HUES48 (cell line): ENCODE data around the gene RHCE.
"Not testable (repeated sequence)": the region's sequence is repeated elsewhere in the genome, so short reads cannot be mapped to it uniquely, and the experiment has no call there.

ENCODE experiments used
- H3K27ac ChIP-seq: one replicate; pipeline ENCODE4 v1.7.0; 2013; ENCODE audit warnings: low read depth, low read length, inconsistent platforms
- H3K27me3 ChIP-seq: 2 replicates; pipeline ENCODE4 v1.6.1; 2013; ENCODE audit warnings: mild to moderate bottlenecking, low read length; ENCODE audit not compliant: control insufficient read depth, insufficient read depth
- H3K36me3 ChIP-seq: 2 replicates; pipeline ENCODE4 v1.6.1; 2013; ENCODE audit warnings: low read length; ENCODE audit not compliant: control insufficient read depth, insufficient read depth
- H3K4me1 ChIP-seq: 2 replicates; pipeline ENCODE4 v1.6.1; 2013; ENCODE audit warnings: mild to moderate bottlenecking, low read length; ENCODE audit not compliant: control insufficient read depth, insufficient read depth
- H3K4me3 ChIP-seq: 2 replicates; pipeline ENCODE4 v1.5.1; 2013; ENCODE audit warnings: mild to moderate bottlenecking, low read depth, low read length
- H3K9ac ChIP-seq: 2 replicates; pipeline ENCODE4 v1.6.1; 2013; ENCODE audit warnings: mild to moderate bottlenecking, low read depth, low read length, moderate library complexity
- H3K9me3 ChIP-seq: 2 replicates; pipeline ENCODE4 v1.6.1; 2013; ENCODE audit warnings: low read length; ENCODE audit not compliant: control insufficient read depth, insufficient read depth

The RHCE gene

DNA sequence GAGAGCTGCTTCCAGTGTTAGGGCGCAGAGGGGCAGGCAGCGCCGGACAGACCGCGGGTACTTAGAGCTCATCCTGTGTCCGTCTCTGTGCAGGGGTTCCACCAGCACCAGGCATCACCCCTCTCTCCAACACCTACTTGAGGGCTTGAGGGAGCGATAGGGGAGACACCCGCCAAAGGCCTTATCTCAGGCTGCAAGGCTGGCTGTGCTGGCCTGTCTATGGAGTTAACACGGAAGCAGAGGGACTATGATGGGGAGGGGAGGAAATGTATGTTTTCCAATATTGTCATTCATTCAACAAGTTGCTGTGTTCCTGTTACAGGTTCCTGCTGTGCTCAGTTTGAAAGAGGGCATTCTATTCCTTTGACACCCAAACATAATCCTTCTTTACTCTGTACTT, at the start of gene RHCE:
Gene RHCE (minus strand): TSS at position 111 of the 400 bp plus-strand sequence. CDS start 39 bp downstream, at position 72.
- H3K4me3 ChIP-seq, H3K36me3 ChIP-seq, H3K9ac ChIP-seq, H3K27ac ChIP-seq, H3K4me1 ChIP-seq, H3K9me3 ChIP-seq, H3K27me3 ChIP-seq: not testable (repeated sequence)

DNA sequence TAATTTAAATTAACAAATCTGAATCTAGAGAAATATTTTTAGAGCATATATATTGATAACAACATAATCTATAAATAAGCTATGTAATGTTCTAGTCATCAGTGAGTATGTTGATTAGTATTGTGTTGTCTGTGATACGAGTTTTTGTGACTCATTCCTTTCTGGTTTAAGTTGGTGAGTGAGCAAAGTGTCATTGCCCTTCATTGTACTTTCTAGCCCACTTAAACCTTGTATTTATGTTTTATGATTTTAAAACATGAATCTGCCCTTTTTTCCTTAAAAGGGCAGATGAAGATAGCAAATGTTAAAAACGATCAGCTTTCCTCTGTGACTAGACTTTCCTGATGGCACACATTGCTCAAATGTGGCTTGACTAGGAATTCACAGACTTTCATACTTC, 48.6 kb upstream of the RHCE start:
- H3K36me3 ChIP-seq = no peaks in the 10 kb centered on the region
- H3K27ac ChIP-seq = no peak overlapping the region
- H3K4me3 ChIP-seq = no peak overlapping the region
- no peaks in the 10 kb centered on the region for H3K4me1 ChIP-seq
- H3K9ac ChIP-seq = no peak overlapping the region
- no peaks in the 10 kb centered on the region for H3K9me3 ChIP-seq
- H3K27me3 ChIP-seq = no peaks in the 10 kb centered on the region

DNA sequence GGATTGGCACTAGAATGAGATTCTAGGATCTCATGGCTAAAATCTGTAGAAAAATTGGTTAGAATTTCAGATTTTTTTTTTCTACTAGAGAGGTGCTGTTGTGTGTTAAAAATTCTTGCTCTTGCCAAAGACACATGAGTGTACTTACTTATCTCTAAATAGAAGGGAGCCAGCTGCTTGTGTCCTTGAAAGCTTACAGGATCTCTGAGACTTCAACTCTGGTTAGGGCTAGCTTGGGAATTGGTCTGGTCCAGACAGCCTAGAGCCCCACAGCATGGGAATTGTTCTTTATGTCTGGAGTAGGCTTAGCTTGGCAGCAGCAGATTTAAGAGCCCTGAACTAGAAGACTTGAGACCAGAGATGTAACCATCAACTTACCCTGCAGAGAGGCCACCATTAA, 47.4 kb upstream of the RHCE start:
- Histone ChIP-seq H3K4me1 (no peaks in the 10 kb centered on the region), H3K4me3 (no peak overlapping the region), H3K9ac (no peak overlapping the region), H3K36me3 (no peaks in the 10 kb centered on the region), H3K9me3 (no peaks in the 10 kb centered on the region), H3K27ac (no peak overlapping the region), H3K27me3 (no peaks in the 10 kb centered on the region)

DNA sequence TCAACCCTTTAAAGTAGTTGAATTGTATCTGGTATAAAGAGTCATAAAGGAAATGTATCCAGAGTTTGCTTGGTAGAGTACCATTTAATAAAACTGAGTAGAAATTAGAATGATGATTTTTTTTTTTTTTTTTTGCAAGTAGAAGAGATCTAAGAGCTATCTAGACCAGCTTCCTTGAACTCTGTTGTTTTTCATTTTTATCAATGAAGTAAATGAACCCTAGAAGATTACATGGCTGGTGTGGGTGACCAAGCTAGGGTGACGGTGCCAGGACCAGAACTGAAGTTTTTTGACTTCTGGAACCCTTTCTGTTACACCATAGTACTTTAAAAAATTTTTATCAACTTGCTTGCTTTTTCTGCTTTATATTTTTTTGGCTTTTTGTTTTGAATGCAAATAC, 47.0 kb upstream of the RHCE start:
- no peaks in the 10 kb centered on the region for H3K9me3 ChIP-seq
- H3K36me3 ChIP-seq = no peaks in the 10 kb centered on the region
- no peak overlapping the region for H3K4me3 ChIP-seq
- no peaks in the 10 kb centered on the region for H3K27me3 ChIP-seq
- H3K4me1 ChIP-seq = no peaks in the 10 kb centered on the region
- no peak overlapping the region for H3K9ac ChIP-seq
- no peak overlapping the region for H3K27ac ChIP-seq

DNA sequence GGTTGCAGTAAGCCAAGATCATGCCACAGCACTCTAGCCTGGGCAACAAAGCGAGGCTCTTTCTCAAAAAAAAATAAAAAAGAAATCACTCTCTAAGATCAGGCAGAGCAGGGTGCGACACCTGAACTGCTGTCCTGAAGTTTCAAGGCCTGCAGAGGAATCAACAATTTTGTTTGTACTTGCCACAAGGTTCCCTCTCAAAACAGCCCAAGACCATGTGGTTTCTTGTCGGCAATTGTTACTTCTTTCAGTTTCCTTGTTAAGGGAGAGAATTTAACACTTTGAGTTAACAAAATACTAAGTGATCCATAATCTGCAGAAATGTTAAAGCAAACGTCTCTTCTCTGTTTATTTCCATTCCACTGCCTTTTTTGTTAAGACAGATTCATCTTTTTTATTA, 46.6 kb upstream of the RHCE start:
- Histone ChIP-seq H3K9ac (no peak overlapping the region), H3K4me3 (no peak overlapping the region), H3K27me3 (no peaks in the 10 kb centered on the region), H3K27ac (no peak overlapping the region), H3K9me3 (no peaks in the 10 kb centered on the region), H3K36me3 (no peaks in the 10 kb centered on the region), H3K4me1 (no peaks in the 10 kb centered on the region)

DNA sequence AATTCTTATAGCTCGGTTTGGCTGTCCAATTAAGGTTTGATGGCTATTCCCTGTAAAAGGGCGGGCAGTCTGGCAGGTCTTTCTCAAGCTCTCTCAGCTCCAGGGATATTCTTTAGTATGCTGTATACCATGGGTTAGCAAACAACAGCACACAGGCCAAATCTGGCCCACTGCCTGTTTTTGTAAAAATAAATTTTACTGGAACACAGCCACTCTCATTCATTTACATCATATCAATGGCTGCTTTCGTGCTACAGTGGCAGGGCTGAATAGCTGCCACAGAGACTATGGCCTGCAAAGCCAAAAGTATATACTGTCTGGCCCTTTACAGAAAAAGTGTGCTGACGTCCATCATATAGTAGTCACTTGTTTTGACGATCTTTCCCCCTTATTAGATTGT, 42.1 kb upstream of the RHCE start:
- Histone ChIP-seq H3K9ac (no peak overlapping the region), H3K36me3 (peaks cover 5% of the 10 kb centered on the region; the same call in 1 of the 2 replicates), H3K4me1 (no peaks in the 10 kb centered on the region), H3K27ac (no peak overlapping the region), H3K9me3 (no peaks in the 10 kb centered on the region), H3K27me3 (no peaks in the 10 kb centered on the region), H3K4me3 (no peak overlapping the region)

DNA sequence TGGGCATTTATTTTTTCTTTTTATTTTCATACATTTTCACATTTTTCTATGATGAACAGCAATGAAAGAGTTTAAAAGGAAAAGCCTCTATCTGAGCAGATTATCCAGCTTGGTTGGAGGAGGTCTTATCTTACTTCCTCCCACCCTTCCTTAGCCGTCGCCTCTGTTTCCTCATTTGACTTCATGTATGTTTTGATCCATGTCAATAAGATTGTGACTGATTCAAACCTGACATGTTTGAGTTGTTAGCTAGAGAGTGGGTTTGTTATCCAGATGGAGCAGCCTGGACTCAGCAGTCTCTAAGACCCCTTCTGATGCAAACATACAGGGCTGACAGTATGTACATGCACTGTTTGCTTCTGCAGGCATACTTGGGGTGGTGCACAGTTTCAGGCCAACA, 41.2 kb upstream of the RHCE start:
- H3K36me3 ChIP-seq = peaks cover 5% of the 10 kb centered on the region; the same call in 1 of the 2 replicates

DNA sequence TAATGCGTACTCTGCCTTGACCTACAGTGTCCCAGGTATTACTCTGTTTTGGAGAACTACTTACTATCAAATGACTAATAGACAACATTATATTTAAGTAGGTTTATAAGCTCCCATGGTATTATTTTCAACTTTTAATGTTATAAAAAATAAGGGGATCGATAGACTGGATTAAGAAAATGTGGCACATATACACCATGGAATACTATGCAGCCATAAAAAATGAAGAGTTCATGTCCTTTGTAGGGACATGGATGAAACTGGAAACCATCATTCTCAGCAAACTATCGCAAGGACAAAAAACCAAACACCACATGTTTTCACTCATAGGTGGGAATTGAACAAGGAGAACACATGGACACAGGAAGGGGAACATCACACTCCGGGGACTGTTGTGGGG, 40.2 kb upstream of the RHCE start:
- H3K4me3 ChIP-seq, H3K36me3 ChIP-seq, H3K9me3 ChIP-seq, H3K27me3 ChIP-seq, H3K4me1 ChIP-seq, H3K9ac ChIP-seq, H3K27ac ChIP-seq: not testable (repeated sequence)

More for the DNA sequence above, 41.2 kb upstream of the RHCE start:
- H3K9me3 ChIP-seq = no peaks in the 10 kb centered on the region
- H3K9ac ChIP-seq = no peak overlapping the region
- no peak overlapping the region for H3K27ac ChIP-seq
- no peaks in the 10 kb centered on the region for H3K27me3 ChIP-seq
- no peaks in the 10 kb centered on the region for H3K4me1 ChIP-seq
- H3K4me3 ChIP-seq = no peak overlapping the region

DNA sequence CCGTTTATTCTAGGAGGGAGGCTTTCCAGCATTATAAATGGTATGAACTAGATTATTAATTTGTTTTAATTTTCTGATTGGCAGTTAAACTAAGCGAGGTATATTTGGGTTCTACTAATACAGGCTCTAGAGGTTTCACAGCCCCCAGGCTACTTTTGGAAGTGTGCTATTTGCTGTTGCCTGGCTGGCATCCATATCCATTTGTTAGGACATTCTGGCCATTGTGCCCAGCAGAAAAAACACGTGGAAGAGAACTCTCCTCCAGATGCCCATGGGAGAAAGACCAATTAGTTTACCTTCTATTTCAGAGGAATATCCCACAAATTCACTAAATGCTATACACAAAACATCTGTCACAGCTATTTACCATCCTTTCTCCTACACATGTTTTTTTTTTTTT, 39.4 kb upstream of the RHCE start:
- Histone ChIP-seq H3K9ac (no peak overlapping the region), H3K36me3 (peaks cover 10% of the 10 kb centered on the region), H3K9me3 (no peaks in the 10 kb centered on the region), H3K4me1 (no peaks in the 10 kb centered on the region), H3K27me3 (no peaks in the 10 kb centered on the region), H3K27ac (no peak overlapping the region), H3K4me3 (no peak overlapping the region)

DNA sequence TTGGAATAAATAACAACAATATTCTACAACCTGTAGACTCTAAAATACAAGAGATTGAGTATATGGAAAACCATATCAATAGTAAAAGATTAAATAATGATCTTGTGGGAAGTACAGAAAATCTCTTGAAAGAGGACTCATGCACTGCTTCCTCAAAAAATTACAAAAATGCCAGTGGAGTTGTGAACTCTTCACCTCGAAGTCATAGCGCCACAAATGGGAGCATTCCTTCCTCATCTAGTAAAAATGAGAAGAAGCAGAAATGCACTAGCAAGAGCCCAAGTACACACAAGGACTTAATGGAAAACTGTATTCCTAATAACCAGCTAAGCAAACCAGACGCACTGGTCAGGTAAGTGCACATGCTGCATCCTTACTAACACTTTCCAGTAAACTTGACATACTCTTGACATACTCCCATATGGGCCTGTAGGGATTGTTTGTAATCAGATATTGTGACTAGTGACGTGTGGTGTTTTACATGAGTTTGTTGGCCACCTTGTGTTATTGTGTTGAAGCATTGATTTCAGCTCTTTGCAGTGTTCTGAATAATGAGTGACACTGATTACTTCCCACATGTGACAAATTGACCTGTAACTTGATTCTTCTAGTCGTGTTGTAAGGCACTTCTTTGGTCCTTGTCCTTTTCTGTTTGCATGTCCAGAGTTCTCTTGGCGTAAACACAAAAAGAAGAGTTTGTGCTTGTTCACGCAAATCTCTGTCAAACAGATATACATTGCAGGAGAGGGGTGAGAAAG, 38.1 kb upstream of the RHCE start:
- H3K4me1 ChIP-seq = no peaks in the 10 kb centered on the region
- no peaks in the 10 kb centered on the region for H3K9me3 ChIP-seq
- H3K27ac ChIP-seq = no peak overlapping the region
- H3K27me3 ChIP-seq = no peaks in the 10 kb centered on the region
- H3K4me3 ChIP-seq = no peak overlapping the region
- peaks cover 10% of the 10 kb centered on the region for H3K36me3 ChIP-seq
- no peak overlapping the region for H3K9ac ChIP-seq

DNA sequence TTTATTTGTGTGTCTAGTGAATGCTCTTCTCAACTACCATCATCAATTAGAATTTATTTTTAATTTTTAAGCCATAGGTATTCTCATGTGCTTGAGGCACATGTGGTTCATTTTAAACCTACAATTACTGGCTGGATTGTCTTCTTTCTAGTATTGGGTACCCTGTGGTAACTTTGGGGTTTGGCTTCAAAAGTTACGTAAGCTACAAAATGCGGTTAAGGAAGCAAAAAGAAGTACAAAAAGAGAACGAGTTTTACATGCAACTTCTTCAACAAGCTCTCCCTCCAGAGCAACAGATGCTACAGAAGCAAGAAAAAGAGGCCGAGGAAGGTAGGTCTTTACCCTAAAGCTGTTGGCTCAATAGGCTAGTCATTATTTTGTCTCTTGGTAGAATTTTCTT, 35.9 kb upstream of the RHCE start:
- Histone ChIP-seq H3K4me1 (no peaks in the 10 kb centered on the region), H3K9me3 (no peaks in the 10 kb centered on the region), H3K27ac (no peak overlapping the region), H3K4me3 (no peak overlapping the region), H3K27me3 (no peaks in the 10 kb centered on the region), H3K9ac (no peak overlapping the region), H3K36me3 (peaks cover 10% of the 10 kb centered on the region)
